K562 (cell line): ENCODE measurements around the gene SYT3. TPM values are rescaled to one million over a fixed set of nuclear protein-coding genes. Genes with fewer than 3 reads are reported as not detected.

ENCODE experiments used
- ATF1 ChIP-seq, 2 experiments: fragments of 450-650 bp in 1 of 2; IDR thresholded peaks; 2 replicates each; pipeline ENCODE4 v1.6.1; 2016; ENCODE audit warnings: missing compliant biosample characterization in 1 of 2, missing genetic modification characterization in 1 of 2
- BDP1 ChIP-seq: IDR thresholded peaks from 3 replicates; pipeline ENCODE4 v1.6.1; 2011; ENCODE audit not compliant: insufficient read length, insufficient read depth
- DMBX1 ChIP-seq: fragments of 250-450 bp; sonication (Bioruptor Pico); IDR thresholded peaks from 2 replicates; pipeline ENCODE4 v1.8.0; 2022; ENCODE audit warnings: inconsistent platforms, mild to moderate bottlenecking, moderate library complexity, borderline replicate concordance
- ELF4 ChIP-seq: fragments of 450-650 bp; formaldehyde crosslinking; IDR thresholded peaks from 2 replicates; pipeline ENCODE4 v1.4.0; 2022; ENCODE audit warnings: missing genetic modification characterization
- EP400 ChIP-seq: fragments of 450-650 bp; IDR thresholded peaks from 2 replicates; pipeline ENCODE4 v1.6.1; 2017; ENCODE audit warnings: antibody characterized with exemption, mild to moderate bottlenecking, moderate library complexity
- KDM5B ChIP-seq: fragments of 200-600 bp; sonication (generic); IDR thresholded peaks from 2 replicates; pipeline ENCODE4 v1.6.1; 2012; ENCODE audit warnings: low read depth, mild to moderate bottlenecking, moderate library complexity, low read length, control low read depth, inconsistent platforms; ENCODE audit not compliant: insufficient replicate concordance
- MTA2 ChIP-seq: fragments of 450-650 bp; IDR thresholded peaks from 2 replicates; pipeline ENCODE4 v1.6.1; 2016; ENCODE audit warnings: low read depth
- NCOA4 ChIP-seq: fragments of 450-650 bp; IDR thresholded peaks from 2 replicates; pipeline ENCODE4 v1.6.1; 2018; ENCODE audit warnings: mild to moderate bottlenecking; ENCODE audit not compliant: partially characterized antibody
- PHF8 ChIP-seq: fragments of 200-600 bp; sonication (generic); IDR thresholded peaks from 2 replicates; pipeline ENCODE4 v1.6.1; 2012; ENCODE audit warnings: mixed run types, mild to moderate bottlenecking, inconsistent platforms, low read length, moderate library complexity, borderline replicate concordance
- PML ChIP-seq: IDR thresholded peaks from 2 replicates; pipeline ENCODE4 v1.6.1; 2012; ENCODE audit warnings: low read length, inconsistent platforms
- RFX5 ChIP-seq: IDR thresholded peaks from 2 replicates; pipeline ENCODE4 v1.6.1; 2011; ENCODE audit warnings: low read depth, mild to moderate bottlenecking, improper control_type of control experiment, low read length
- SMARCE1 ChIP-seq: fragments of 450-650 bp; IDR thresholded peaks from 2 replicates; pipeline ENCODE4 v1.7.1; 2016; ENCODE audit warnings: mild to moderate bottlenecking
- TBP ChIP-seq: optimal IDR thresholded peaks from 2 replicates; pipeline ENCODE3; 2011; ENCODE audit warnings: low read depth, low read length, improper control_type of control experiment
- ZBTB8A ChIP-seq: fragments of 450-650 bp; IDR thresholded peaks from 2 replicates; pipeline ENCODE4 v1.6.1; 2018; ENCODE audit warnings: mild to moderate bottlenecking, moderate library complexity; ENCODE audit not compliant: partially characterized antibody
- ZFX ChIP-seq: sonication (generic); formaldehyde crosslinking; IDR thresholded peaks from 2 replicates; pipeline ENCODE4 v1.8.0; 2022; ENCODE audit warnings: mild to moderate bottlenecking, missing genetic modification reagents, moderate library complexity
- ZNF224 ChIP-seq: sonication (generic); formaldehyde crosslinking; IDR thresholded peaks from 2 replicates; pipeline ENCODE4 v1.8.0; 2022; ENCODE audit warnings: mild to moderate bottlenecking, missing genetic modification reagents
- ZNF384 ChIP-seq: IDR thresholded peaks from 2 replicates; pipeline ENCODE4 v1.6.1; 2012; ENCODE audit warnings: low read depth, low read length, improper control_type of control experiment
- polyA plus RNA-seq, 8 experiments: library from polyadenylated mRNA; depleted of rRNA in 4 of 8; stranded (reverse) in 5 of 8; unstranded in 3 of 8; fragments of >200 nt; fragmentation: Nextera tagmentation in 2 of 8; fragmentation: Illumina TruSeq in 1 of 8; extraction: Ambion mirVana in 2 of 8; extraction: Trizol in 1 of 8; gene quantifications; 2 replicates each; pipeline versions ENCODE4 v1.2.1 to v1.2.3, GENCODE V29; 2011 to 2014; ENCODE audit warnings: inconsistent platforms in 1 of 8, missing spikeins in 1 of 8
- total RNA-seq, 7 experiments: library from RNA; depleted of rRNA in 6 of 7; stranded (reverse); fragments of >200 nt in 6 of 7; fragmentation: Illumina TruSeq in 2 of 7; extraction: Trizol in 2 of 7; gene quantifications; 2 replicates each; pipeline versions ENCODE4 v1.2.1 to v1.2.3, GENCODE V29; 2011 to 2021; ENCODE audit warnings: low replicate concordance in 1 of 7
- TF ChIP-seq, protein P1 (sequence below): fragments of 250-450 bp; sonication (Bioruptor Pico); IDR thresholded peaks from 2 replicates; pipeline ENCODE4 v1.4.0; 2020; ENCODE audit warnings: borderline replicate concordance
- TF ChIP-seq, protein P2 (sequence below): fragments of 250-450 bp; sonication (Bioruptor Pico); IDR thresholded peaks from 2 replicates; pipeline ENCODE4 v1.4.0; 2020
- TF ChIP-seq, protein P3 (sequence below): IDR thresholded peaks from 3 replicates; pipeline ENCODE4 v1.6.1; 2011; ENCODE audit warnings: borderline replicate concordance, mild to moderate bottlenecking, moderate library complexity; ENCODE audit not compliant: insufficient read length; ENCODE audit errors: extremely low read depth
- TF ChIP-seq, protein P4 (sequence below), 2 experiments: IDR thresholded peaks; 2 replicates each; pipeline ENCODE4 v1.6.1; 2011; ENCODE audit warnings: borderline replicate concordance in 1 of 2, control low read depth in 1 of 2, low read depth in 1 of 2, low read length in 1 of 2, mild to moderate bottlenecking in 1 of 2, mixed read lengths in 1 of 2, moderate library complexity in 1 of 2; ENCODE audit not compliant: insufficient read depth in 1 of 2, insufficient read length in 1 of 2, poor library complexity in 1 of 2, severe bottlenecking in 1 of 2; ENCODE audit errors: extremely low read depth in 1 of 2

Gene SYT3
- total and polyA plus RNA-seq, 9 of the 15 experiments (the other 6 are each of a cell fraction or from before 2014, with no cell fraction given): 0.36 to 2.0 (median 0.54) TPM; not detected in 2

DNA sequence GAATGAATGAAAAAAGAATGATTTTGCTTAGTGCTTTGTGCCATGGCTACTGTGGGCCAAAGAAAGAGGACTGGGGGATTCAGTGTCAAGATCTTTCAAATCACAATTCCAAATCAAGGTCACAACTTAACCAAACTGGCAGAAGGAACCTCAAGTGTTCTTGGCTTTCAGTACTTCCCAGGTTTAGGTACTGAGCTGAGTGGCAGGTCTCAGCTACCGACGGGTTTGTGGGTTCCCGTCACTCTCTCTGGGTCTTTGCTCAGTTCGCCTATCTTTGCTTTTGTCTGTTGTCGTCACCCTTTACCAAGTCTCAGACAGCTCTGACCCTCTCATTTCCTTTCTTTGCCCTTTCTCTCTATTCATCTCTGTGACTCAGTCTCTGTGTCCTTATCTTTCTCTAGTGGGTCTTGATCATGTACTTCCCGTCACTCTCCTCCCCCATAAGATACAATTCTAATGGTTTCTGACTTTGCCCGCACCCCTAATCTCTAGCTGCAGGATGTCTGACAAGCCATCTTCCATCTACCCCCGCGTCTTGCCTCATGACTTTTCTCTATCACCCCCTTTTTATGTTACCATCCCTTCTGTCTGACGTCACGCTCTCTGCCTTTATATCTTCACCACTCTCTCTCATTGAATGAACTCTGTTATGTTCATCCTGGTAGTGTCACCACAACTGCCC lies 38.1 kb downstream of the SYT3 start (continued):
- TF ChIP-seq BDP1 (no peak), PHF8 (no peak), KDM5B (no peak), PML (peak; percentile 93), ZFX (CRISPR knock-in tag) (no peak), TBP (no peak), ZBTB8A (no peak), ATF1 (CRISPR knock-in tag; IDR thresholded peaks at IDR 0.05) (no peak), ATF1 (tag; IDR thresholded peaks at IDR 0.05) (peak; percentile 98), SMARCE1 (peak; percentile 100), ZNF224 (no peak), ELF4 (CRISPR knock-in tag) (peak; percentile 90), NCOA4 (peak; percentile 13), DMBX1 (CRISPR knock-in tag) (peak; percentile 72), ZNF384 (no peak), EP400 (peak; percentile 75; the same call in 1 of the 2 replicates), MTA2 (peak; percentile 93), RFX5 (no peak)
- TF ChIP-seq, protein P1, sequence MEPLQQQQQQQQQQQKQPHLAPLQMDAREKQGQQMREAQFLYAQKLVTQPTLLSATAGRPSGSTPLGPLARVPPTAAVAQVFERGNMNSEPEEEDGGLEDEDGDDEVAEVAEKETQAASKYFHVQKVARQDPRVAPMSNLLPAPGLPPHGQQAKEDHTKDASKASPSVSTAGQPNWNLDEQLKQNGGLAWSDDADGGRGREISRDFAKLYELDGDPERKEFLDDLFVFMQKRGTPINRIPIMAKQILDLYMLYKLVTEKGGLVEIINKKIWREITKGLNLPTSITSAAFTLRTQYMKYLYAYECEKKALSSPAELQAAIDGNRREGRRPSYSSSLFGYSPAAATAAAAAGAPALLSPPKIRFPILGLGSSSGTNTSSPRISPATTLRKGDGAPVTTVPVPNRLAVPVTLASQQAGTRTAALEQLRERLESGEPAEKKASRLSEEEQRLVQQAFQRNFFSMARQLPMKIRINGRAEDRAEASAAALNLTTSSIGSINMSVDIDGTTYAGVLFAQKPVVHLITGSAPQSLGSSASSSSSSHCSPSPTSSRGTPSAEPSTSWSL: no peak
- TF ChIP-seq, protein P2, sequence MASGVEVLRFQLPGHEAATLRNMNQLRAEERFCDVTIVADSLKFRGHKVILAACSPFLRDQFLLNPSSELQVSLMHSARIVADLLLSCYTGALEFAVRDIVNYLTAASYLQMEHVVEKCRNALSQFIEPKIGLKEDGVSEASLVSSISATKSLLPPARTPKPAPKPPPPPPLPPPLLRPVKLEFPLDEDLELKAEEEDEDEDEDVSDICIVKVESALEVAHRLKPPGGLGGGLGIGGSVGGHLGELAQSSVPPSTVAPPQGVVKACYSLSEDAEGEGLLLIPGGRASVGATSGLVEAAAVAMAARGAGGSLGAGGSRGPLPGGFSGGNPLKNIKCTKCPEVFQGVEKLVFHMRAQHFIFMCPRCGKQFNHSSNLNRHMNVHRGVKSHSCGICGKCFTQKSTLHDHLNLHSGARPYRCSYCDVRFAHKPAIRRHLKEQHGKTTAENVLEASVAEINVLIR (CRISPR knock-in tag): peak; percentile 77
- TF ChIP-seq, protein P3, sequence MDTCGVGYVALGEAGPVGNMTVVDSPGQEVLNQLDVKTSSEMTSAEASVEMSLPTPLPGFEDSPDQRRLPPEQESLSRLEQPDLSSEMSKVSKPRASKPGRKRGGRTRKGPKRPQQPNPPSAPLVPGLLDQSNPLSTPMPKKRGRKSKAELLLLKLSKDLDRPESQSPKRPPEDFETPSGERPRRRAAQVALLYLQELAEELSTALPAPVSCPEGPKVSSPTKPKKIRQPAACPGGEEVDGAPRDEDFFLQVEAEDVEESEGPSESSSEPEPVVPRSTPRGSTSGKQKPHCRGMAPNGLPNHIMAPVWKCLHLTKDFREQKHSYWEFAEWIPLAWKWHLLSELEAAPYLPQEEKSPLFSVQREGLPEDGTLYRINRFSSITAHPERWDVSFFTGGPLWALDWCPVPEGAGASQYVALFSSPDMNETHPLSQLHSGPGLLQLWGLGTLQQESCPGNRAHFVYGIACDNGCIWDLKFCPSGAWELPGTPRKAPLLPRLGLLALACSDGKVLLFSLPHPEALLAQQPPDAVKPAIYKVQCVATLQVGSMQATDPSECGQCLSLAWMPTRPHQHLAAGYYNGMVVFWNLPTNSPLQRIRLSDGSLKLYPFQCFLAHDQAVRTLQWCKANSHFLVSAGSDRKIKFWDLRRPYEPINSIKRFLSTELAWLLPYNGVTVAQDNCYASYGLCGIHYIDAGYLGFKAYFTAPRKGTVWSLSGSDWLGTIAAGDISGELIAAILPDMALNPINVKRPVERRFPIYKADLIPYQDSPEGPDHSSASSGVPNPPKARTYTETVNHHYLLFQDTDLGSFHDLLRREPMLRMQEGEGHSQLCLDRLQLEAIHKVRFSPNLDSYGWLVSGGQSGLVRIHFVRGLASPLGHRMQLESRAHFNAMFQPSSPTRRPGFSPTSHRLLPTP: no peak
- TF ChIP-seq, protein P4, sequence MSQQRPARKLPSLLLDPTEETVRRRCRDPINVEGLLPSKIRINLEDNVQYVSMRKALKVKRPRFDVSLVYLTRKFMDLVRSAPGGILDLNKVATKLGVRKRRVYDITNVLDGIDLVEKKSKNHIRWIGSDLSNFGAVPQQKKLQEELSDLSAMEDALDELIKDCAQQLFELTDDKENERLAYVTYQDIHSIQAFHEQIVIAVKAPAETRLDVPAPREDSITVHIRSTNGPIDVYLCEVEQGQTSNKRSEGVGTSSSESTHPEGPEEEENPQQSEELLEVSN (IDR thresholded peaks at IDR 0.05; ENCODE audit: borderline replicate concordance in 1 of 2, extremely low read depth in 1 of 2, insufficient read depth in 1 of 2, insufficient read length in 1 of 2, low read depth in 1 of 2, low read length in 1 of 2, poor library complexity in 1 of 2, severe bottlenecking in 1 of 2): no peak
